Lower lobe of right lung (tissue), 2 donors: ENCODE measurements around the gene MSH5. TPM values are rescaled to one million over a fixed set of nuclear protein-coding genes. Genes with fewer than 3 reads are reported as not detected.
"Not testable (repeated sequence)": the region's sequence is repeated elsewhere in the genome, so short reads cannot be mapped to it uniquely, and the experiment has no call there.

Source experiments
- ATAC-seq, 2 donors: fragments of 200-7000 bp; cut with Tn5 transposase; one replicate each; pipeline ENCODE4 v1.9.1; 2020 to 2022; ENCODE audit warnings: mild to moderate bottlenecking in 2 of 2, moderate library complexity in 2 of 2
- DNase-seq: peaks from one replicate; pipeline ENCODE4 v3.0.0-alpha.2; 2020
- H3K27ac ChIP-seq: fragments of 200-600 bp; one replicate; pipeline ENCODE4 v1.8.0; 2022
- H3K27me3 ChIP-seq: fragments of 200-600 bp; one replicate; pipeline ENCODE4 v1.8.0; 2022; ENCODE audit warnings: low read depth
- H3K36me3 ChIP-seq: fragments of 200-600 bp; one replicate; pipeline ENCODE4 v1.8.0; 2022; ENCODE audit warnings: mild to moderate bottlenecking
- H3K4me1 ChIP-seq: fragments of 200-600 bp; one replicate; pipeline ENCODE4 v1.8.0; 2022
- H3K4me3 ChIP-seq: fragments of 200-600 bp; one replicate; pipeline ENCODE4 v1.8.0; 2022; ENCODE audit warnings: mild to moderate bottlenecking
- H3K9me3 ChIP-seq: fragments of 200-600 bp; one replicate; pipeline ENCODE4 v1.8.0; 2022
- intact Hi-C: fragments of 100-400 bp; cut with DNase I; formaldehyde crosslinking; loops from one replicate; pipeline ENCODE4 v1.11.0; 2022
- total RNA-seq: library from RNA; stranded (reverse); fragmentation: NEBNext Ultra II Directional; extraction: Animal tissue kit (Norgen Biotek cat#: 25700); gene quantifications from one replicate; pipeline ENCODE4 v1.2.1, GENCODE V29; 2021
- TF ChIP-seq, protein P1 (sequence below): fragments of 200-600 bp; IDR thresholded peaks from one replicate; pipeline ENCODE4 v1.8.0; 2022; ENCODE audit warnings: antibody characterized with exemption, mild to moderate bottlenecking
- donor health status: DM: no; HTN: yes; CAD: no; lungs with severe emphysema.

MSH5 gene
- total RNA-seq, 1 donor from 2014 or later, result 14.9 TPM

DNA sequence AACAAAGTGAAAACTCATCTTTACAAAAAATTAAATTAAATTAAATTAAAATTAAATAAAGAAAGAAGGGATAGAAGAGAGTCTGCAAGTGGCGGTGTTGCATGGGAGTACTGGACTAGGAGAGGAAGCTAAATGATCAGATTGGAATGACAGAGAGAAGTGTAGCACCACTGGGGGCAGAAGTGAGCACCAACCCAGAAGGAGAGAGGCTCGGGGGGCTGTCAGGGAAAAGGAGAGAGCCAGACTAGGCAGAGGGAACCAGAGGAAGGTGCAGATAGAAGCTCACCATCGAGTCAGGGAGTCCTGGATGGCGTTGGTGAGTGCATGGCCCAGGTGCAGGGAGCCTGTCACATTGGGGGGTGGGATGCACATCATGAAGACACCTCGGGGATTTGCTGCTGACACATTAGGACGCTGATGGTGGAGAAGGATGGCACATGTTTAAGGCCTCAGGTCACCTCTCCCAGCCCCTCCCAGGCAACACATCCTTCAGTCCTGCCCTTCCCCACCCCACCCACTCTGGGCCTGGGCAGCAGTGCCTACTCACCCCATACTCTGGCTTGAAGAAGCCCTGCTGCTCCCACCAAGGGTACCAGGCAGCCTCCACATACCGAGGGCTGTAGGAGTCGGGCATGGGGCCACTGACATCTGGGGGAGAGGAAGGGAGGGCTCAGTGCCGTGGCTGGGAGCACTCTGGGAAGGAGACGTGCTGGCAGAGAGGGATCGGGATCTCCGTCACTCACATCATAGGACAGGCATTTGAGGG, 51.7 kb downstream of the MSH5 start:
- Histone ChIP-seq H3K27me3 (no peaks in the 10 kb centered on the region), H3K9me3 (no peaks in the 10 kb centered on the region), H3K36me3 (peaks cover 40% of the 10 kb centered on the region), H3K27ac (no peak overlapping the region), H3K4me3 (no peak overlapping the region), H3K4me1 (peaks cover 30% of the 10 kb centered on the region)
- DNase-seq (no peak), ATAC-seq (no peak)
- TF ChIP-seq, protein P1, sequence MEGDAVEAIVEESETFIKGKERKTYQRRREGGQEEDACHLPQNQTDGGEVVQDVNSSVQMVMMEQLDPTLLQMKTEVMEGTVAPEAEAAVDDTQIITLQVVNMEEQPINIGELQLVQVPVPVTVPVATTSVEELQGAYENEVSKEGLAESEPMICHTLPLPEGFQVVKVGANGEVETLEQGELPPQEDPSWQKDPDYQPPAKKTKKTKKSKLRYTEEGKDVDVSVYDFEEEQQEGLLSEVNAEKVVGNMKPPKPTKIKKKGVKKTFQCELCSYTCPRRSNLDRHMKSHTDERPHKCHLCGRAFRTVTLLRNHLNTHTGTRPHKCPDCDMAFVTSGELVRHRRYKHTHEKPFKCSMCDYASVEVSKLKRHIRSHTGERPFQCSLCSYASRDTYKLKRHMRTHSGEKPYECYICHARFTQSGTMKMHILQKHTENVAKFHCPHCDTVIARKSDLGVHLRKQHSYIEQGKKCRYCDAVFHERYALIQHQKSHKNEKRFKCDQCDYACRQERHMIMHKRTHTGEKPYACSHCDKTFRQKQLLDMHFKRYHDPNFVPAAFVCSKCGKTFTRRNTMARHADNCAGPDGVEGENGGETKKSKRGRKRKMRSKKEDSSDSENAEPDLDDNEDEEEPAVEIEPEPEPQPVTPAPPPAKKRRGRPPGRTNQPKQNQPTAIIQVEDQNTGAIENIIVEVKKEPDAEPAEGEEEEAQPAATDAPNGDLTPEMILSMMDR, result peak; percentile 49
- intact Hi-C loops, result no loop called here

GRCh38 chr6:31792090-31792374, 52.2 kb downstream of the MSH5 start:
- no peaks in the 10 kb centered on the region for H3K27me3 ChIP-seq
- no peak overlapping the region for H3K4me3 ChIP-seq
- TF ChIP-seq, protein P1, result no peak
- H3K36me3 ChIP-seq, result peaks cover 40% of the 10 kb centered on the region
- H3K27ac ChIP-seq, result no peak overlapping the region
- no peak for ATAC-seq
- DNase-seq, result no peak
- H3K9me3 ChIP-seq, result no peaks in the 10 kb centered on the region
- intact Hi-C loops, result no loop called here
- H3K4me1 ChIP-seq, result peaks cover 30% of the 10 kb centered on the region

DNA sequence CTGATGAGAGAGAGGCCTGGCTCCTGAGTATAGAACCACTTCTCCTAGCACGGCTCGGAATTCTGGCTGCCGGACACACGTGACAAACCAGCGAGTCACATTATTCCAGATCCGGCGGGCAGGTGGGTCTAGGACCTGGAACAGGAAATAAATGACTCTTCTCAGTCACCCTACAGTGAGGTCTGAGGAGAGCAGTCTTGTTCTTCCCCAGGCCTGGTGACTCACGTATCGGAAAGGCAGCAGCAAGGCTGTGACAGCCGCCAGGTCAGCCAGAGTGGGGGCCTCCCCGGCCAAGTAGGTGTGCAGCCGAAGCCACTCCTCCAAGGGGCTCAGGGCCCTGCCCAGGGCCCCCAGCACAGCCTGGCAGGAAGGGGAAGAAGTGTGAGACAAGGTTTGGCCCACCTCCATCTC, 53.0 kb downstream of the MSH5 start:
- Histone ChIP-seq H3K4me1 (peaks cover 30% of the 10 kb centered on the region), H3K27me3 (no peaks in the 10 kb centered on the region), H3K4me3 (no peak overlapping the region), H3K27ac (no peak overlapping the region), H3K36me3 (peaks cover 40% of the 10 kb centered on the region), H3K9me3 (no peaks in the 10 kb centered on the region)
- intact Hi-C loops, result no loop called here
- ATAC-seq (no peak), DNase-seq (no peak)
- TF ChIP-seq, protein P1, result no peak

DNA sequence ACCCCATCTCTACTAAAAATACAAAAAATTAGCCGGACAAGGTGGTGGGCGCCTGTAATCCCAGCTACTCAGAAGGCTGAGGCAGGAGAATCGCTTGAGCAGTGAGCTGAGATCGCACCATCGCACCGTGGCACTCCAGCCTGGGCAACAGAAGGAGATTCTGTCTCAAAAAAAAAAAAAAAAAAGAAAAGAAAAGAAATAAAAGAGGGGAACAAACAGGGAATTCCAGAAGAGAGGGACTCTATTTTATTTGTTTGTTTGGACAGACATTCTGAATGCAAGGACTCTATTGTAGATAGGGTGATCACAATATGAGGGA, 54.1 kb downstream of the MSH5 start:
- ATAC-seq, intact Hi-C loops, H3K9me3 ChIP-seq, DNase-seq, H3K27ac ChIP-seq, H3K27me3 ChIP-seq: not testable (repeated sequence)
- peak overlapping the region; percentile 94 for H3K4me3 ChIP-seq
- peaks cover 30% of the 10 kb centered on the region for H3K4me1 ChIP-seq
- H3K36me3 ChIP-seq, result peaks cover 38% of the 10 kb centered on the region

- intact Hi-C loops, result no loop called here
- TF ChIP-seq, protein P1, result no peak
Observed at GRCh38 chr6:31794294-31794865, 54.6 kb downstream of the MSH5 start.

GRCh38 chr6:31794866-31795615, 55.2 kb downstream of the MSH5 start:
- Histone ChIP-seq H3K27me3 (no peaks in the 10 kb centered on the region), H3K4me1 (peaks cover 30% of the 10 kb centered on the region), H3K4me3 (peak overlapping the region; percentile 94), H3K9me3 (no peaks in the 10 kb centered on the region), H3K36me3 (peaks cover 32% of the 10 kb centered on the region), H3K27ac (peak overlapping the region; percentile 98)
- intact Hi-C loops, result no loop called here
- ATAC-seq (peak; percentile 3 to 49), DNase-seq (no peak)
- TF ChIP-seq, protein P1, result no peak

More at GRCh38 chr6:31794294-31794865, 54.6 kb downstream of the MSH5 start:
- Histone ChIP-seq H3K36me3 (peaks cover 36% of the 10 kb centered on the region), H3K27ac (peak overlapping the region; percentile 98), H3K4me3 (peak overlapping the region; percentile 94), H3K4me1 (peaks cover 30% of the 10 kb centered on the region), H3K27me3 (no peaks in the 10 kb centered on the region), H3K9me3 (no peaks in the 10 kb centered on the region)
- ATAC-seq (no peak), DNase-seq (no peak)
